IPS-NIHi11 (cell line): ENCODE data around the gene ZNF423.

Source experiments
- DNase-seq: peaks from one replicate; pipeline ENCODE4 v3.0.0; 2012; ENCODE audit warnings: mixed read lengths, low spot score

Gene ZNF423

DNA sequence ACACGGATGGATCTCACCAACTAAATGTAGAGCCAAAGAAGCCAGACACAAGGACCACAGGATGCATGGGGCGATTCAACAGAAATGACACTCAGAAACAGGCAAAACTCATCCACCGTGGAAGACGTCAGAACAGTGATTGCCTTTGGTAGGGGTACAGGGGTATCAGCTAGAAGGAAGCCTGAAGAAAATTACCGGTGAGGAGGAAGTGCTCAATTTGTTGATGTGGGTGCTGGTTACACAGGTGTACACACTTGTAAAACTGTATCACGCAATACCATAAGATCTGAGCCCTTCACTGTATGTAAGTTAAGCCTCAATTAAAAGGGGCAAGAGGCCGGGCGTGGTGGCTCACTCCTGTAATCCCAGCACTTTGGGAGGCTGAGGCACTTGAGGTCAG lies 256.2 kb downstream of the ZNF423 start:
- no peak for DNase-seq

DNA sequence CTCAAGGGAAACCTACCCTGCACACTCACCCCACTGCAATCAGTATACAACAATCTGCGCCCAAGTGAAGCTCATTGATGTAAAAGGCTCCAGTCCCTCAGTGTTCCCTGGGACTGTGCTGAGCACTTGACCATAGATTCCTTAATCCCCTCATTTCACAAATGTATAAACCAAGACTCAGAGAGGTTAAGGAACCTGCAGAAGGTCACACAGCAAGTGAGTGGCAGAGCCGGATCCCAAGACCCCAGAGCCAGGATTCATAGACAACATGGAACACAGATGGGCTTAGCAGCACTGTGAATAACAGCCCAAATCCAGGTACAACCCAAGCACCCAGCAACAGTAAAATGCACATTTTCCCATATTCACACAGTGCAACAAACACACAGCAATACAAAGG lies 256.6 kb downstream of the ZNF423 start:
- no peak for DNase-seq

DNA sequence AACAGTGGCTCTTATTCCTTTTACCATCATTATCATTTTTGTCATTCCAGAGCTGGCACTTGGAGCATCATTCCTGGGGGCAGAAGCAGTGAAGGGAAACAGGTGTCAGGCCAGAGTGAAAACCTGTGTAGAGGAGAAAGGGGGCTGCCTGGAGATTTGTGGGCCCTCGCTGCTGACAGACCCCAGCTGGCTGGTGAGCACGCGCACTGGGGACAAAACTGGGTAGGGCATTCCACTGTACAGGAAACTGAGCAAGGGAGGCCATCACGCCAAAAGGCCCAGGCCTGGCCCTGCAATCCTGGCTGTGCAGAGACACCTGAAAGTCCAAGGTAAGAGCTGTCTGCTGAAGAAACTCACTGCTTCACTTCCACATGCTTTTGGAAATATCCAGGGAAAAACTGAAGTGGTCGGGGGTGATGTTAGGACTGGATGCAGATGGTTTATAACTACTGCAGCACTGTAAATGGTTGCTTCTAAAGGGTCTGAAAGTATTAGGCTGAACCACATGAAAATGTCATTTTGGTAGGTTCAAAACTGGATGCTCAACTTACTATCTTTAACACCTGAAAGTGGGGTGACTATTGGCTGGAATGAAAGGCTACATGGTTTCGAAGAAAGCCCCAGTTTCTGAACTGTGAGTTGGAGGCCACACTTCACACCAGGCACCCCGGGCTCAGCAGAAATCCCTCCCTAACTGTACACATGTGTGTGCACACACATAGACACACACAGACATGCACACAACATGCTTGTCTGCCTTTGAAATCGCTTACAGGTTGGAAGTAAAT lies 257.3 kb downstream of the ZNF423 start:
- no peak for DNase-seq

DNA sequence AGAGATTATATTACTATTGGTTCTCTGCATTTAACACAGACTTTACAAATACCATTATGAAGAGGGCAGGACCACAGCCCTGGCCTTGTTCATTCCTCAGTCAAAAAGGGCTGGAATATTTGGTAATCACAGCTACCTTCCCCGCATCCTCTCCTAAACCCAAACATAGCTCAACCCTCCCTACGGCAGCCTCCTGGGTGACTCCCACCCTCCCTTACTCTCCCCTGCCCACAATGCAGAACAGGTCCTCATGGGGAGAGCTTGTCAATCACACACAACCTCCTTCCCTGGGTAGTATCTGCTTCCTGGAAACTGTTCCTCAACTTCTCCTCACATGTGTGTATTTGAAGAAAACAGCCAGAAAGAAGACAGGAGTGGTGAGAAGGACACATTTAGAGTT lies 258.1 kb downstream of the ZNF423 start:
- DNase-seq = no peak

DNA sequence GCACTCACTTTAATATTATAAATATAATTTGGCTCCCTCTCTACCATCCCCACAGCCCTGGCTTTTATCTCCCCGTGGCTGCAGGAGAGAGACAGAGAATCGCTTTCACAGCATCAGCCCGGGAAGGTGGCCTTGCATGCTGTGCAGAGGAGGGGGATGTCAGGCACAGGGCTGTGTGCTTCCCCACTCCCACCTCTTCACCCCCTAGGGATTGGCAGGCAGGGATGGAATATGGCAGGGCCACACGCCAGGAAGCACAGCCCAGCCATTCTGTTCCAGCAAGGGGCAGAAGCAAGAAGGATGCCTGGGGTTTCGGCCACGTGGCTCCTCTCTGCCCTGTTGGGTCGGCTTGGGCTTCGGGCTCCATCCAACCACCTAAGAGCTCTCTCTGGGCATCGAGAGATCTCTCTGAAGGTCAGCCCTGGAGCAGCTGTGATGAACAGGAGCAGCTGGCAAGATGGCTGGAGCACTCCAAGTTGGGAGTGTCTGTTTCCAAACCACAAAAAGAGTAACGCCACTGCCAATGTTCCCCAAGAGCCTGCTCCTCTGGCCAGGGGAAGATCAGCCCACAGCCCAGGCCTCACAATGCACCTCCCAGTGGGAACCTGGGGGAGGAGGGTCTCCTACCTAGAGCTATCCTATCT lies 259.1 kb downstream of the ZNF423 start:
- no peak for DNase-seq

DNA sequence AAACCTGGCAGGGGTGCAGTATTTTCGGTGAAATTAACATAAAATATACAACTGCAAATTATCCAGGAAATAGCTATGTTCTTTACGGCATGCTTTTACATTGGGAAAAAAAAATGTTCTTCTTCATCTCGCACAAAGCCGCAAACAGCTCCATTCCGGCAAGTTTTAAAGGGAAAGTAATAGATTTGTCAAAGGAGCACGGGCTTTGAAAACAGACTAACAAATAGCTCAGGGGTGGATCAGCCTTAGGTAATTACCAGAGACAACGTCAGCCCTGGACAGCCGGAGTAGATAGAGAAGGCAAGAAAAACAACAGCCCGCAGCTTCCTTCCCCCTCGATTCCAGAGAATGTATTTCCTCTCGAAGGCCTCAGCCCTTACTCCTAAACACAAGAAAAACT lies 259.8 kb downstream of the ZNF423 start:
- DNase-seq = no peak

DNA sequence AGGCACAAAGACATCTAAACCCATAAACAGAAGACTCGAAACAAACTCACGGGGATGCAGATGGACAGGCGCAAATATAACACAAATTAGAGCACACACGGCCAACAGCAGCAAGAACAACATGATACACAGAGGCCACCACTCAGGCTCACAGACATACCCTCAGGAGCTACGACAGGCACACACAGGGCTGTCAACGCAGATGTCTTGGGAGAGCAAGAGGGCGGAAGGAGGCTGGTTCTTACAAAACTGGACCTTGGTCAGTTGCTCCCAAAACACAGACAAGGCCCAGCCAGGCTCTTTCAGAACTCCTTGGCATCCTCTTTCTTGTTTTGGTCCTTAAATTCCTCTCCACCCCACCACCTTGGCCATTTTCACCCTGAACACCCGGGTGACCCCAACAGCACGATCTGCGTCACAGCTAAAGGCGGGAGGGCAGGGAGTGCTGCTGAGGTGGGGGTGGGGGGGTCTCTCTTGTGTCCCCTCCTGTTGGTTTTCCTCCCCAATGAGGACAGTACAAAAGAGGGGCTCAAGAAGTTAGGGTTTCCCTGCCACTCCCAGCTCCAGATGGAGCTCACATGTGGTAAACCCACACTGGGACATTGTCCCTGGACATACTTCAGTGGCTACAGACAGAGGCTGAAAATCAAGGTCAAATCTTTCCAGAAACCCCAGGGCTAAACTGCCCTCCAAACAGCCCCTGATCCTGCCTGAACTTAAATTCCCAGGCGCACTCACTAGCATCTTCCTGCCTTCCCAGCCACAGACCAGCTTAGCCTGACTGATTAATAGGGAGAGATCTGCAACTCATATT lies 261.0 kb downstream of the ZNF423 start:
- no peak for DNase-seq

DNA sequence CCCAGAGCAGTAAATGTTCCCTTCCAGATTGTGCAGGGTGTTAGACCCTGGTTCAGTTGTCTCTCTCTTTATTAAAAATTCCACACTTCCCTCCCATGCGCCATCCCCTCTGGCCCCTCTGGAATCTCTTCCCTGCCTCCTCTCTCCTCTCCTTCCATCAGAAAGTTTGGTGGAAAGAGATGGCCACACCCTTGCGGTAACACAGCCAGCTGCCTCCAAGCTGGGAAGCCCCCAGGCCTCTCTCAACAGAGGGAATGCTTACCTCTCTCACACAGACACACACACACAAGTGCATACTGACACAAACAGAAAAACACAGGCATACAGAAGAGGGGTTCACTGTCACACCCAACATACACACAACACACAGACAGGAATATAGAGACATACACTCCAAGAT lies 261.8 kb downstream of the ZNF423 start:
- DNase-seq = no peak

DNA sequence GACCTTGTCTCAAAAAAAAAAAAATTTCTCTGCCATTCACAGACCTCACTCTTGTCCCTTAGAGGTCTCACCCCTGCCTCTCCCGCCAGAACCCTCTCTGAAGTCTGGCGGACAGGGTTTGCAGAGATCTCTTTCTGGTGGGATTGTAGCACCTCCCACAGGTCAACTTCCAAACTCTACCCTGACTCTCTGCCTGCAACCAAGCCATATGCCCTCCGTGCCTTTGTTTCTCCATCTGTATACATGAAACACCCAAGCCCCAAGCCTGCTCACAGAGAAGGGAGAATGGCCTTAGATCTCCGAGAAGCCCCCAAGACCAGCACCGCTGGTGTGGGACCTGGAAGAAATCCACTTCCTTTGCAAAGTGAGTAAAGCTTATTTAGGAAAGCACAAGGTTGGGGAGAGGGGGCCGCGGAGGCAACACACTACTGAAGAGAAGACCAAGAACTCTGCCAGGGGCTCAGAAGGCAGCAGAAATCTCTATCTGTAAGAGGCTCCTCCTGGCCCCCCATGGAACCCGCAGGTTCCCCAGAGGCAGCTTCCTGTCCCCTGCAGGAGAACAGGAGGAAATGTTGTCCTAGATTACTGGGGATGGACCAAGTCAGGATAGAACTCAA lies 262.4 kb downstream of the ZNF423 start:
- DNase-seq = no peak

DNA sequence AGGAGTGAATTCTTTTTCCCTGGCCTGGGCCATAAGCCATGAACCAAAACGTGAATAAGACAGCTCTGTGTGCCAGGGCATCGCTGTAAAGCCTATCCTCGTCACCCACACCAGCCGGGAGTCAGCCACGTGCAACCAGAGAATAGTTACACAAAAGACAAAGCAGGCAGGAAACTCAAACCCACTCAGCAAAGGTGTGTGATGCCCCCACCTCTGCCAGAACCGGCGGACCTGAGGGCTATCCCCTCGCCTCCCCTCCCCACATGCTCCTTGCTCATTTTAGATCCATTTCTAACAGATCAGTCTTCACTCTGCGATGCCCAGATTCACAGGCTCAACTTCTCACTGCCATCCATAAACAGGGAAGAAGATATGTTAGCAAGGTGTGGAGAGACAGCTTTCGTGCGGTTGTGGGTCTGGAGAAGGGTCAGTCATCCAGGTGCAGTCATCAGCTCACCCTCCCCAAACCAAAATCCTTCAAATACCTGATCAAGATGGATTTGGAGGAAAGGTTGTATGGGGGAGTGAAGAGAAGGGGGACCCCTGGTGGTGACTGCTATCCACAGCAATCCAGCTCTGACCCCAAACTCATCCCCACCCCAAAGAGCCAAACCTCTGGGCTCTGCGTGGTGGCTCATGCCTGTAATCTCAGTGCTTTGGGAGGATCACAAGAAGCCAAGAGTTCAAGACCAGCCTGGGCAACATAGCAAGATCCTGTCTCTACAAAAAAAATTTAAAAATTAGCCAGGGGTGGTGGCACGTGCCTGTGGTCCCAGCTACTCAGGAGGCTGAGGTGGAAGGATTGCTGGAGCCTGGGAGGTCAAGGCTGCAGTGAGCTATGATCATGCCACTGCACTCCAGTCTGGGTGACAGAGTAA lies 263.1 kb downstream of the ZNF423 start:
- DNase-seq = peak; percentile 75

DNA sequence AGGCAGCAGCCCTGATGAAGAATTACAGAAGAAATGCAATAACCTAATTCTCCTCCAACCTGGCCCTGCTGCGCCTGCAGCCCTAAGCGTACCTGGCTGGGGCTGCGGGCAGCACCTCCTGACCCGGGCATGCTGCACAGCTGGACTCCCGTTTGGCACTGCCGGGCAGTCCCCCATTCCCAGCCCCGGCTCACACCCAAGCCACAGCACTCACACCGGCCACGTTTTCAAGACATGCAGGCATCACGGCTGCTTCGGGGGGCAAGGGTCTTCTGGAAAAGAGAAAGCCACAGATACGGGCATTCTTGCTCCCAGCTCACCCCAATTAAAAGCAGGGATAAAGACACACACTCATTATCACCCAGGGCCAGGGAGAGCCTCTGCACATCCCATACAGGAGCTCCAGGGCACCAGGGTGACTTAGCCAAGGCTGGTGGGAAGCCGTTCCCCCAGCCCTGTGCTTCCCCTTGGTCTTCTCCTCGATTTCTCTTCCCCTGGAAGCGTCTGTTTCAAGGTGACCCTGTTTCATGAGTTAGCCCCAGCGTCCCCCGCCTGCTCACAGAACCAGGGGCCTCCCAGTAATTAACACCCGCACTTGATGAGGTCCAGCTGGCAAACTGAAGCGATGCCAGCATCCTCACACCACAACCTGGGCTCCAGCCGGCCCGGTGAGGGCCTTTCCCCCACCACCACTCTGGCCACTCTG lies 265.6 kb downstream of the ZNF423 start:
- DNase-seq = no peak

DNA sequence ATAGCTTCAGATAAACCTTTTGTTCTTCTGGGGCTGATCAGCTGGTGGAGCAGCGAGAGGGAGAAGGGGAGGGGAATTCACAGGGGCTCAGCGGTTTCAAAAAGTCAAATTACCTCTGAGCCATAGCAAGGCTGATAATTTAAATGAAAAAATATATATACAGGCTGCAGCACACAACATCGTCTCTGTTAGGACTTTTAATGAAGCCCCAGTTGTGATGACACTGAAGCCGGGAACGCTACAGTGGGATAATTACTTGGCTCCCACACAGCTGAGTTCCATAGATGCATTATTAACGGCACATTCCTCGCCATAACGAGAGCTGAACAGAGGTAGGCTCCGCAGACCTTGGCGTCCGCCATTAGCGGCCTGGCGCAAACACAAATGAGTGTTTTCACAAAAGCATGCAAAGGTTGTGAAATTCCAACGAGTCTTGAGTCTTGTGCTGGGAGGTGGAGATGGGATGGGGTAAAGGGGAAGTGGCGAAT lies 266.3 kb downstream of the ZNF423 start:
- no peak for DNase-seq

DNA sequence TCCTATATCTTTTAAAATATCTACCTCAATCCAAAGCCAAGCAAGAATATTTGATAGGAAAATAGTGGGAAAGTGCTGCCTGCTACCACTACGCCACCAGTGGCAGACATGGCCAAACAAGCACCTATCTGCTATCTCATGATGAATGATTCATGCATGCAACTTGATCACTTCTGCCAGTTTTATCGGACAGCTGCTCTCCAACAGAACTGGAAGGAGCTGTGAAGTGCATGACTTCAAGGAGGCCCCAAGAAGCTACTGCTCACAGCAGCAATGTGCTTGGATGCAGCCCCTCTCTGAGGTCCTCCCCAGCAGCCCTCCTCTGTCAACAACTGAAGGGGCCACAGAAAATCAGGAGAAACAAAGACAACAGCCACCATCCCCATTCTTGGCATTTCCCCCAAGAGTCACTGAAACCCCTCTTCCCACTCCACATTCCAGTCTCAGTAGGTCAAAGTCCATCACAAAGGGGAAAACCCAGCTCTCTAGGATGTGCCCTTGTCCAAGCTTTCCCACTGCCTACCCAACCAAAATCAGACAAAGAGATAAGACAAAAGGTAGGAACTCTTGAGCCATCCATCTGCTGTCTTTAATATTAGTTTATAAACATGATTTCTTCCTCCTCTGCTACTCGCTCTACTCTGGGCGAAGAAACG lies 267.1 kb downstream of the ZNF423 start:
- DNase-seq = peak; percentile 46

DNA sequence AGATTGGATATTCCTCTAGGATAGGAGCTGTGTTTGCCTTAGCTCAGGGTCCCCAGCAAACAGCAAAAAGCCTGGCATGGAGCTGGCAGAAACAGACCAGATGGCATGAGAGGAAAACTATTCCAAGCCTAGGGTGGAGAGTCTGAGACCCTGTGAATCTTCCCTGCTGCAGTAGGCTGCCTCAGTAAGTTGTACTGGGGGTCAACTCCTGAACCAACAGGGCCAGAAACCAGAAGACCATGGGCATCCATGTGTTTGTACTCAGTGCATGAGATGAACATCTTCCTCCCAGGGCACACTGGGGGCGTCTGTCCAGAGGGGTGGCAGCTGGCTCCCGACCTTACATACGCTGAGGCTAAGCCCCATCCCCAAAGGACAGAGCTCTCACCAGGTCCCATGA lies 267.9 kb downstream of the ZNF423 start:
- no peak for DNase-seq

DNA sequence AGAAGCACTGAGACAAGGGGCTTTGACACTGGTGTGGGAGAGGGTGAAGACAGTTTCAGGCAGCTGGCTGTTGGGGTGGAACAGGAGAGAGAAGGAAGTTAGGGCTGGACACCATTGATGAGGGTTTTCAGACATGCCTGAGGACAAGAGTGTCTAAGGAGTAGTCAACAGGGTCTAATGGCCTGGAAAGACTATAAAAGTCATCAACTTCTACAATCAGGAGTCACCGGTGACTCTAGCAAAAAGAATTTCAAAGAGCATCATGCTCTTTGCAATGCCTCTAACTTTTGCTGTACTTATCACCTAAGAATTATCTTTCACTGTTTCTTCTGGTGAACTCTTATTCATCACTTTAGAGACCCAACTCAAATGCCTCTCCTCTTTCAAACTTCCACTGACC lies 268.4 kb downstream of the ZNF423 start:
- no peak for DNase-seq

DNA sequence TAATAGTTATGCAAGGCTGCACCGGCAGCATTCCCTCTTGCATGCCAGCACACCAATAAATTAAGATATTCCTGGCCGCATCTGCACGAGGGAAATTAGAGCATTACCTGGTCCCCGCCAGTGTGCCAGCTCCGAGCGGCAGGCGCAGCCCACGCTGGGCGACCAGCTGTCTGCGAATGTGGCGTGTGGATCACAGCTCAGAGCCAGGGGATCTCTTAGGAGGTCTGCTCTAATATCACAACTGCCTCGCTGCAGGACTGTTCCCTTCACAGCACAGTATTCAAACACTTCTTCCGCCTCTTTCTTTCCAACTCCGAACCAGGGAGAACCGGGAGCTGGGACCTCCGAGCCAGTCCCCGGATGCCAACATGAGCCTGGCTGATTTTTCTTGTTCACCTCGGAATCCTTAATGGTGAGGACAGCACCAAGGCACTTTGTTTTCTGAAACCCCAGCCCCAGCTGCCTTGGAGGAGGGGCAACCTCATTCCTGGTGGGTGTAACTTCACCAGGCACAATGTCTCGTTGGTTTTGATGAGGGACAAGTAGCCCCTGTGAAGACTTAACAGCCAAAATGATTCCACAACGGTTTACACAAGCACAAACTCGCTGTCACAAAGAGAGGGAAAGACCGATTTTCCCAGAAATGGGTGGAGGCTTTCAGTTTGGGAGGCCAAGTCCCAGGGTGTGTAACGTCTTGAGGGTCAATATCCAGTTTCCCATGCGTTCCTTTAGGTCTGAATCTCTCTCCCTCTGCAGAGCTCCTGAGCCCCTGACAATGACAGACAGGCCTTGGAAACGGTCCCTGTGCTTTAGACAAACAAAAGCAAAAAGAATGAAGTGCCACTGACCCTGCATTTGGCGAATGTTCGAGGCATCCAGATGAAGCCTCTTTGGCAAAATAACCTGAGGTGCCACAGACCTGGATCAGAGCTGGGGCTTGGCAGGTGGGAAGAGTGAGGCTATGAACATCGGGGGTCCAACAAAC lies 269.2 kb downstream of the ZNF423 start:
- DNase-seq = no peak

DNA sequence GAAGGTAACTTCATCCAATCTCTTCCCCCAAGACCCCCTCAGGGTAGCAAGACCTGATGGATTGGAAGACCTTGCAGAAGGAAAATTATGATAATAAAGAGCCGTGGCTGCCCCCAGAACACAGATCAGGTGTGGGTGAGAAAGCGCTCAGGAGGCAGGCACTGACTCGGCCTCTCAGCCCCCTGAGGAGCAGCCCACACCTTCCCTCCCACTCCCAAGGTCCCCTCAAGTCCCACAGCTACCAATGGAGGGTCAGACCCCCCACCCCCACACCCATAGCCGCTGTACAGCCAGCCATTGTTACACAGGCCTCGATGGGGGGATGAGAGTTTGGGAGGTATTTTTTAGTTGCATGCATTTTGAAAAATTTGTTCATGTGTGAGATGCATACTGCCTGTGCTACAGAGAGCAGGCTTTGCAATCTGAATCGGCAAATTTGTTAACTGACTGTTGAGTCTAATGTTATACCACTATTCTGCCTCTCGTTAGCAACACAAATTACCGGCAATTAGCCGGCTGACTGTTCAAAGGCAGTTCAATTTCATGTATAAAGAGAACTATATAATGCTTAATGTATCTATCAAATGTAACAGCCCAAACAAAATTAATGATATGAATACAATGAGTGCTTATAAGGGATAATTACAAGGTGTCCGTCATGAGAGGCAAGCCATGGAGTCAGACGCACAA lies 270.6 kb downstream of the ZNF423 start:
- DNase-seq = no peak

DNA sequence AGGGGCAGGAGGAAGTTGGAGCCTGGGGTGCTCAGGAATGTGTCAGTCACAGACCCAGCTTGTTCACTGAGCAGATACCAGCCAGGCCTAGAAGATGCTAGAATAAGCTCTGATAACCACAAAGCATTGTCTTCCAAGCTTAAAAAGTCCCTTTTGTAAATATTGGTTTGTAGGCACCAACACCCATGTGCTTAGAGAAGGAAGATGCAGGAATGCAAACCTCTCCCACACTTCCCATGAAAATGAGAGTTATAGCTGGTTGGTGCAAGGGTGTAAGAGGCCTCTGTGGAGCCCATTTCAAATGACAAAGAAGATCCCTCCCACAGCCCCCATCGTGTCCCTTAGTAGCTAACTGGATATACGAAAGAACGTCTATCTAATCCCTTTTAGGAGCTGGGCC lies 272.0 kb downstream of the ZNF423 start:
- no peak for DNase-seq
